Psoas muscle (tissue), 8 donors: ENCODE measurements around the gene ADPGK. TPM values are rescaled to one million over a fixed set of nuclear protein-coding genes. Genes with fewer than 3 reads are reported as not detected.

ENCODE experiments used
- ATAC-seq, 4 donors: fragments of 200-7000 bp; cut with Tn5 transposase; one replicate each; pipeline ENCODE4 v1.9.1; 2020; ENCODE audit warnings: moderate library complexity in 3 of 4, mild to moderate bottlenecking in 2 of 4
- DNase-seq, 2 donors: peaks; one replicate each; pipeline ENCODE4 v3.0.0-alpha.2; 2020
- H3K27ac ChIP-seq: fragments of 200-600 bp; one replicate; pipeline ENCODE4 v1.8.0; 2022
- H3K27me3 ChIP-seq, 3 donors: fragments of 200-600 bp in 1 of 3; one replicate each; pipeline versions ENCODE4 v1.6.1 to v1.8.0; 2013 to 2022; ENCODE audit warnings: low read length in 2 of 3, mild to moderate bottlenecking in 2 of 3, moderate library complexity in 1 of 3; ENCODE audit not compliant: insufficient read depth in 3 of 3
- H3K36me3 ChIP-seq, 2 donors: fragments of 200-600 bp in 1 of 2; one replicate each; pipeline versions ENCODE4 v1.6.1 to v1.8.0; 2013 to 2022; ENCODE audit warnings: low read depth in 1 of 2, mild to moderate bottlenecking in 1 of 2, moderate library complexity in 1 of 2; ENCODE audit not compliant: insufficient read depth in 1 of 2
- H3K4me1 ChIP-seq: fragments of 200-600 bp; one replicate; pipeline ENCODE4 v1.8.0; 2022
- H3K4me3 ChIP-seq: fragments of 200-600 bp; one replicate; pipeline ENCODE4 v1.8.0; 2022; ENCODE audit warnings: mild to moderate bottlenecking
- H3K9me3 ChIP-seq: fragments of 200-600 bp; one replicate; pipeline ENCODE4 v1.8.0; 2022
- WGBS, 3 donors: extraction: QIAGEN DNeasy Blood & Tissue Kit; methylation state at CpG; one replicate each; pipeline versions ENCODE4 v1.1.6 to v1.1.7; 2013; 5-methylcytosine and 5-hydroxymethylcytosine counted together
- intact Hi-C, 2 donors: fragments of 100-400 bp; cut with DNase I; formaldehyde crosslinking; loops; one replicate each; pipeline versions ENCODE4 v1.11.0 to v1.14.2; 2022
- polyA plus RNA-seq, 3 donors: library from polyadenylated mRNA; stranded (reverse); fragments of 200-250 nt; gene quantifications; one replicate each; pipeline ENCODE4 v1.2.3, GENCODE V29; 2013
- total RNA-seq, 4 donors: library from RNA; stranded (reverse); fragmentation: NEBNext Ultra II Directional in 2 of 4; extraction: Animal tissue kit (Norgen Biotek cat#: 25700) in 2 of 4; gene quantifications; one replicate each; pipeline versions ENCODE4 v1.2.1 to v1.2.4, GENCODE V29; 2021 to 2023
- TF ChIP-seq, protein P1 (sequence below): fragments of 200-600 bp; IDR thresholded peaks from one replicate; pipeline ENCODE4 v1.8.0; 2022; ENCODE audit warnings: antibody characterized with exemption
- donor health status: healthy with polysubstance abuse.
- donor health status: DM: no; HTN: no; CAD: no; lungs with moderate emphysema.
- donor health status: Bipolar disorder and iron deficiency.
- donor health status: healthy.
- donor health status: DM: yes; HTN: yes; CAD: no.
- donor health status: DM: no; HTN: no; CAD: no.
- donor health status: DM: no; HTN: no; CAD: no.
- donor health status: DM: yes; HTN: yes; CAD: no.

The ADPGK gene
- total and polyA plus RNA-seq, 7 donors, result 7.9 to 14.2 (median 10.5) TPM

GRCh38 chr15:72797834-72798233 lies 14.3 kb upstream of the ADPGK start:
- Histone ChIP-seq H3K27ac (no peak overlapping the region), H3K4me3 (no peak overlapping the region), H3K36me3 (no peaks in the 10 kb centered on the region), H3K9me3 (no peaks in the 10 kb centered on the region), H3K4me1 (peaks cover 3% of the 10 kb centered on the region), H3K27me3 (no peaks in the 10 kb centered on the region)
- intact Hi-C loops, result loop anchor here in 1 of 2 donors (1.0 to 10.0 kb wide), 3 partner anchors 174 to 477 kb away; no protein-coding TSS in a partner anchor
- 70 to 81% (median 73%) methylated on average over 6 of the region's 6 CpGs for WGBS, 3 donors
- ATAC-seq (no peak), DNase-seq (no peak)
- TF ChIP-seq, protein P1, sequence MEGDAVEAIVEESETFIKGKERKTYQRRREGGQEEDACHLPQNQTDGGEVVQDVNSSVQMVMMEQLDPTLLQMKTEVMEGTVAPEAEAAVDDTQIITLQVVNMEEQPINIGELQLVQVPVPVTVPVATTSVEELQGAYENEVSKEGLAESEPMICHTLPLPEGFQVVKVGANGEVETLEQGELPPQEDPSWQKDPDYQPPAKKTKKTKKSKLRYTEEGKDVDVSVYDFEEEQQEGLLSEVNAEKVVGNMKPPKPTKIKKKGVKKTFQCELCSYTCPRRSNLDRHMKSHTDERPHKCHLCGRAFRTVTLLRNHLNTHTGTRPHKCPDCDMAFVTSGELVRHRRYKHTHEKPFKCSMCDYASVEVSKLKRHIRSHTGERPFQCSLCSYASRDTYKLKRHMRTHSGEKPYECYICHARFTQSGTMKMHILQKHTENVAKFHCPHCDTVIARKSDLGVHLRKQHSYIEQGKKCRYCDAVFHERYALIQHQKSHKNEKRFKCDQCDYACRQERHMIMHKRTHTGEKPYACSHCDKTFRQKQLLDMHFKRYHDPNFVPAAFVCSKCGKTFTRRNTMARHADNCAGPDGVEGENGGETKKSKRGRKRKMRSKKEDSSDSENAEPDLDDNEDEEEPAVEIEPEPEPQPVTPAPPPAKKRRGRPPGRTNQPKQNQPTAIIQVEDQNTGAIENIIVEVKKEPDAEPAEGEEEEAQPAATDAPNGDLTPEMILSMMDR, result no peak

- H3K4me3 ChIP-seq, result peak overlapping the region; percentile 81
- intact Hi-C loops, result loop anchor here in 1 of 2 donors (1.0 to 10.0 kb wide), 3 partner anchors 175 to 477 kb away; no protein-coding TSS in a partner anchor
- 9 to 26% (median 15%) methylated on average over 12 of the region's 12 CpGs for WGBS, 3 donors
- DNase-seq, result no peak
- no peaks in the 10 kb centered on the region for H3K27me3 ChIP-seq
- TF ChIP-seq, protein P1, result no peak
- ATAC-seq, result peak in 3 of 4 donors; percentile 8 to 54 (median 26)
- H3K36me3 ChIP-seq, result no peaks in the 10 kb centered on the region
- H3K9me3 ChIP-seq, result no peaks in the 10 kb centered on the region
- peaks cover 3% of the 10 kb centered on the region for H3K4me1 ChIP-seq
- H3K27ac ChIP-seq, result peak overlapping the region; percentile 78
These were observed 13.8 kb upstream of the ADPGK start for GRCh38 chr15:72797338-72797689.

GRCh38 chr15:72796515-72797337 lies 13.2 kb upstream of the ADPGK start:
- intact Hi-C loops, result loop anchor here in 1 of 2 donors (1.0 to 10.0 kb wide), 4 partner anchors 75 to 478 kb away; no protein-coding TSS in a partner anchor
- H3K4me1 ChIP-seq, result peaks cover 3% of the 10 kb centered on the region
- no peaks in the 10 kb centered on the region for H3K36me3 ChIP-seq
- ATAC-seq, result peak; percentile 92 to 98 (median 95)
- TF ChIP-seq, protein P1, result peak; percentile 79
- H3K27me3 ChIP-seq, result no peaks in the 10 kb centered on the region
- peak; percentile 78 for DNase-seq
- peak overlapping the region; percentile 81 for H3K4me3 ChIP-seq
- no peaks in the 10 kb centered on the region for H3K9me3 ChIP-seq
- 5 to 8% (median 6%) methylated on average over 54 to 72 of the region's 72 CpGs for WGBS, 3 donors
- H3K27ac ChIP-seq, result peak overlapping the region; percentile 78

- TF ChIP-seq, protein P1, result no peak
- Histone ChIP-seq H3K27me3 (no peaks in the 10 kb centered on the region), H3K36me3 (no peaks in the 10 kb centered on the region), H3K4me1 (peaks cover 3% of the 10 kb centered on the region), H3K4me3 (peak overlapping the region; percentile 81), H3K9me3 (no peaks in the 10 kb centered on the region), H3K27ac (no peak overlapping the region)
- 66 to 67% (median 66%) methylated on average over 7 of the region's 7 CpGs for WGBS, 3 donors
- no peak for ATAC-seq
- intact Hi-C loops, result loop anchor here in 1 of 2 donors (1.0 to 10.0 kb wide), 3 partner anchors 75 to 479 kb away; no protein-coding TSS in a partner anchor
- no peak for DNase-seq
These were observed 12.6 kb upstream of the ADPGK start for GRCh38 chr15:72796210-72796514.
